Neural cell (in vitro differentiated cells): Measurements from ENCODE around the gene EMILIN2. TPM values are rescaled to one million over a fixed set of nuclear protein-coding genes. Genes with fewer than 3 reads are reported as not detected.

Experiments
- H2AFZ ChIP-seq: fragments of 200-600, 300-800 bp; sonication (generic), shearing (Covaris generic); 2 replicates; pipeline ENCODE4 v1.6.0; 2014; ENCODE audit warnings: low read depth, mild to moderate bottlenecking, antibody characterized with exemption, low read length, moderate library complexity
- H3F3A ChIP-seq: fragments of 200-600 bp; shearing (Covaris generic); 2 replicates; pipeline ENCODE4 v1.6.1; 2016; ENCODE audit warnings: mild to moderate bottlenecking, moderate library complexity, mixed read lengths, antibody characterized with exemption, low read length; ENCODE audit not compliant: insufficient read depth, poor library complexity, severe bottlenecking
- H3K27ac ChIP-seq: fragments of 200-600, 300-800 bp; sonication (generic), shearing (Covaris generic); 2 replicates; pipeline ENCODE4 v1.5.1; 2014; ENCODE audit warnings: mild to moderate bottlenecking, low read length, moderate library complexity
- H3K27me3 ChIP-seq: fragments of 300-800, 200-600 bp; sonication (generic), shearing (Covaris generic); 2 replicates; pipeline ENCODE4 v1.6.0; 2014; ENCODE audit warnings: mild to moderate bottlenecking, low read depth, low read length, moderate library complexity; ENCODE audit not compliant: insufficient read depth
- H3K36me3 ChIP-seq: fragments of 300-800, 200-600 bp; sonication (generic), shearing (Covaris generic); 2 replicates; pipeline ENCODE4 v1.5.1; 2014; ENCODE audit warnings: mild to moderate bottlenecking, antibody characterized with exemption, low read length, moderate library complexity; ENCODE audit not compliant: insufficient read depth
- H3K4me2 ChIP-seq: fragments of 300-800, 200-600 bp; sonication (generic), shearing (Covaris generic); 2 replicates; pipeline ENCODE4 v1.6.0; 2014; ENCODE audit warnings: mild to moderate bottlenecking, low read length
- H3K4me3 ChIP-seq: fragments of 300-800, 200-600 bp; sonication (generic), shearing (Covaris generic); 2 replicates; pipeline ENCODE4 v1.5.1; 2014; ENCODE audit warnings: mild to moderate bottlenecking, low read length, moderate library complexity
- H3K79me2 ChIP-seq: fragments of 200-600 bp; shearing (Covaris generic); replicated peaks from 2 replicates; pipeline ENCODE4 v1.6.0; 2014; ENCODE audit warnings: mild to moderate bottlenecking, low read length, moderate library complexity; ENCODE audit not compliant: insufficient read depth
- H3K9ac ChIP-seq: fragments of 300-800, 200-600 bp; sonication (generic), shearing (Covaris generic); 2 replicates; pipeline ENCODE4 v1.6.1; 2016; ENCODE audit warnings: mild to moderate bottlenecking, low read length, mixed read lengths
- H3K9me2 ChIP-seq: fragments of 200-600 bp; shearing (Covaris generic); 2 replicates; pipeline ENCODE4 v1.6.1; 2016; ENCODE audit warnings: mild to moderate bottlenecking, low read length, mixed read lengths; ENCODE audit not compliant: insufficient read depth
- H3K9me3 ChIP-seq: fragments of 200-600, 300-800 bp; sonication (generic), shearing (Covaris generic); 2 replicates; pipeline ENCODE4 v1.6.1; 2016; ENCODE audit warnings: mild to moderate bottlenecking, mixed run types, low read length, moderate library complexity, mixed read lengths
- H4K20me1 ChIP-seq: fragments of 200-600 bp; shearing (Covaris generic); 2 replicates; pipeline ENCODE4 v1.6.1; 2016; ENCODE audit warnings: mild to moderate bottlenecking, mixed run types; ENCODE audit not compliant: insufficient read depth
- CTCF ChIP-seq: fragments of 450-650 bp; IDR thresholded peaks from 2 replicates; pipeline ENCODE4 v1.5.1; 2014; ENCODE audit warnings: antibody characterized with exemption, mild to moderate bottlenecking, moderate library complexity; ENCODE audit not compliant: poor library complexity, severe bottlenecking
- EP300 ChIP-seq: fragments of 450-650 bp; conservative IDR thresholded peaks from 2 replicates; pipeline ENCODE4 v1.6.1; 2014; ENCODE audit warnings: antibody characterized with exemption, mild to moderate bottlenecking, moderate library complexity; ENCODE audit not compliant: poor library complexity, severe bottlenecking
- EZH2 ChIP-seq: fragments of 200-600, 300-800 bp; shearing (Covaris generic), sonication (generic); IDR thresholded peaks from 2 replicates; pipeline ENCODE4 v1.6.1; 2014; ENCODE audit warnings: antibody characterized with exemption, low read length, borderline replicate concordance, mild to moderate bottlenecking; ENCODE audit not compliant: insufficient read depth, poor library complexity, severe bottlenecking
- MXI1 ChIP-seq: fragments of 450-650 bp; conservative IDR thresholded peaks from 2 replicates; pipeline ENCODE4 v1.6.1; 2014; ENCODE audit warnings: antibody characterized with exemption, mild to moderate bottlenecking; ENCODE audit not compliant: poor library complexity, severe bottlenecking
- POLR2AphosphoS5 ChIP-seq: IDR thresholded peaks from 2 replicates; pipeline ENCODE4 v1.6.1; 2012
- RAD21 ChIP-seq: fragments of 450-650 bp; conservative IDR thresholded peaks from 2 replicates; pipeline ENCODE4 v1.6.1; 2014; ENCODE audit warnings: antibody characterized with exemption, mild to moderate bottlenecking, moderate library complexity
- REST ChIP-seq: IDR thresholded peaks from 2 replicates; pipeline ENCODE4 v1.6.1; 2012; ENCODE audit warnings: borderline replicate concordance
- SMC3 ChIP-seq: fragments of 450-650 bp; conservative IDR thresholded peaks from 2 replicates; pipeline ENCODE4 v1.6.1; 2014; ENCODE audit warnings: antibody characterized with exemption, mild to moderate bottlenecking, moderate library complexity; ENCODE audit not compliant: poor library complexity
- TAF1 ChIP-seq: IDR thresholded peaks from 2 replicates; pipeline ENCODE4 v1.6.1; 2012; ENCODE audit warnings: low read depth
- polyA plus RNA-seq: library from polyadenylated mRNA; depleted of rRNA; stranded (reverse); fragments of >200 nt; gene quantifications from 2 replicates; pipeline ENCODE4 v1.2.3, GENCODE V29; 2014

The EMILIN2 gene
- polyA plus RNA-seq, 1 donor from 2014 or later = not detected

- no peaks in the 10 kb centered on the region for H3K27me3 ChIP-seq
These were observed 34.5 kb downstream of the EMILIN2 start for GRCh38 chr18:2881088-2881839.

GRCh38 chr18:2881840-2882195 is 35.0 kb downstream of the EMILIN2 start:
- H3K9ac ChIP-seq = no peak overlapping the region
- H3K4me3 ChIP-seq = no peak overlapping the region
- H2AFZ ChIP-seq = no peak overlapping the region
- TF ChIP-seq RAD21 (no peak), SMC3 (no peak), EZH2 (no peak), REST (no peak), MXI1 (no peak), EP300 (no peak), POLR2AphosphoS5 (no peak), TAF1 (no peak)

More at GRCh38 chr18:2881088-2881839, 34.5 kb downstream of the EMILIN2 start:
- Histone ChIP-seq H3K36me3 (no peaks in the 10 kb centered on the region), H3K79me2 (no peaks in the 10 kb centered on the region), H3K4me3 (no peak overlapping the region), H3K9me2 (no peaks in the 10 kb centered on the region), H3K9ac (no peak overlapping the region), H2AFZ (no peak overlapping the region), H3F3A (no peaks in the 10 kb centered on the region), H3K4me2 (no peak overlapping the region), H3K9me3 (no peaks in the 10 kb centered on the region), H4K20me1 (no peaks in the 10 kb centered on the region), H3K27ac (no peak overlapping the region)
- TF ChIP-seq TAF1 (no peak), MXI1 (no peak), EZH2 (no peak), REST (no peak), CTCF (no peak), SMC3 (no peak), RAD21 (no peak), EP300 (no peak), POLR2AphosphoS5 (no peak)

More at GRCh38 chr18:2881840-2882195, 35.0 kb downstream of the EMILIN2 start:
- Histone ChIP-seq H4K20me1 (no peaks in the 10 kb centered on the region), H3F3A (no peaks in the 10 kb centered on the region), H3K9me3 (no peaks in the 10 kb centered on the region), H3K9me2 (no peaks in the 10 kb centered on the region), H3K27me3 (no peaks in the 10 kb centered on the region), H3K4me2 (no peak overlapping the region), H3K36me3 (no peaks in the 10 kb centered on the region), H3K27ac (no peak overlapping the region), H3K79me2 (no peaks in the 10 kb centered on the region)
